Stimulated activated CD8-positive, alpha-beta memory T cell treated with anti-CD3 and anti-CD28 coated beads, Interleukin-12 subunit alpha, Interleukin-12 subunit beta, amount 100 ng/mL, for 24 hours (primary cell): Measurements from ENCODE around the gene SYCN.
"Not testable (repeated sequence)": the region's sequence is repeated elsewhere in the genome, so short reads cannot be mapped to it uniquely, and the experiment has no call there.

Source experiments
- DNase-seq: peaks from one replicate; pipeline ENCODE4 v3.0.0-alpha.2; 2020; ENCODE audit errors: extremely low read depth

SYCN gene

GRCh38 chr19:39224910-39225309 lies 20.8 kb upstream of the SYCN start:
- DNase-seq = no peak

DNA sequence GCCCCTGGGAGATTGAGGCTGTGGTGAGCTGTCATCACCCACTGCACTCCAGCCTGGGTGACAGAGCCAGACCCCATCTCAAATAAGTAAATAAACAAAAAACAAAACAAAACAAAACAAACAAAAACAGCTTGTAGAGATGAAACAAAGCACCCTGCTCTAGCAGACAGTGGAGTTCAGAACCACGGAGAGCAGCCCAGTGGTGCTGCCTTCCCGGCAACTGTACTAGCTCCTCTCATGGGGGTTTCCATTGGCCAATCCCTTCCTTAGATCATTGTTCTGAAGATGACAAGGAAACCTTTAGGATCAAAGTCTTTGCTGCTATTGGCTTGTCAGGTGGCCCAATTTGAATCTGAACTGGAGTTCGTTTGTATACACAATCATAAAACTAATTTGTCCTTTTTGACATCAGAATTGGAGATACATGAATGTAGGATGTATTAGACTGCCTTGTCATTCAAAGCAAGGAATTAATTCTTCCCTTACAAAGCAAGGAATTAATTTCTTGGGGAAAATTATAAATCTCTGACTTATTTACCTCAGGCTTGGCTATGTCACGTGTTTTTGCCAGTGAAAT lies 19.7 kb upstream of the SYCN start:
- no peak for DNase-seq

GRCh38 chr19:39219108-39219507 lies 15.0 kb upstream of the SYCN start:
- DNase-seq = not testable (repeated sequence)

DNA sequence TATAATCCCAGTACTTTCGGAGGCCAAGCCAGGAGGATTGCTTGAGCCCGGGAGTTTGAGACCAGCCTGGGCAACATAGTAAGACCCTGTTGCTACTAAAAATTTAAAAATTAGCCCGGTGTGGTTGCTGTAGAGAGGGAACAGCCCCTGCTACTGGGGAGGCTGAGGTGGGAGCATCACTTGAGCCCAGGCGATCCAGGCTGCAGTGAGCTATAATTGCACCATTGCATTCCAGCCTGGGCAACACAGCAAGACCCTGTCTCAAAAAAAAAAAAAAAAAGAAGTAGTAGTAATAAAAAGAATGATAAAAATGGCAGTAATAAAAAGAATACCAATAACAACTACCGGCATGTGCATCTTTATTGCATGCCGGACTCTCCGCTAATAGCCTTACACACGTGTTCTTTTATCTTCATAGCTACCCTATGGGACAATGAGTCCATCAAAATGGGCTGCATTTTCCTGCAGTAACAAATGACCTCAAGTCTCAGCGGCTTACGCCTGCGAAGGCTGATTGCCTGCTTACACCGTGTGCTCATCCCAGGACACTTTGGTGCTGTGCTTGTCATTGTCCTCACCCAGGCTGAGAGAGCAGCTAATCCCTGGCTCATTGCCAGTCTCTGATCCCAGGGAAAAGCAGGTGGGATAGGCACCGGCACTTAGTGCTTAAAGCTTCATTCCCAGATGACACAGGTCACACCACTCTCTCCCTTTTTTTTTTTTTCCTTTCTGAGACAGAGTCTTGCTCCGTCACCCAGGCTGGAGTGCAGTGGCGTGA lies 14.4 kb upstream of the SYCN start:
- DNase-seq = no peak

- no peak for DNase-seq
Measured at GRCh38 chr19:39217094-39217493, 13.0 kb upstream of the SYCN start.

- not testable (repeated sequence) for DNase-seq
Measured at GRCh38 chr19:39215323-39215722, 11.3 kb upstream of the SYCN start.

DNA sequence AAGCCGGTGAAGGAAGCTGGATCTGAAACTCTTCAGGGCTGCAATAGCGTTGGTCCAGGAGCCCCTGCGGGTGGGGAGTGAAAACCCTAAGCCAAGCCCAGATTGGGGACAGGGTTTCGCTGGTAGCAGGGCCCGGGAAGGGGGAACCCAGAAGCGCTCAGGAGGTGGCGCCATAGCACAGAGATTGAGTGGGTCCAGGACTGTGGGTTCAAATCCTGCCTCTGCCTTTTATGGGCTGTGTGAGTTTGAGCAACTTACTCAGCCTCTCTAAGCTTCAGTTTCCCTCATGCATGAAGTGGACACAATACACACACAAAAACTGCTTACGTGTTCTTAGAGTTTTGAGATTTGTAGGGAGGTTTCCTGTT lies 8.3 kb upstream of the SYCN start:
- DNase-seq = peak; percentile 21

DNA sequence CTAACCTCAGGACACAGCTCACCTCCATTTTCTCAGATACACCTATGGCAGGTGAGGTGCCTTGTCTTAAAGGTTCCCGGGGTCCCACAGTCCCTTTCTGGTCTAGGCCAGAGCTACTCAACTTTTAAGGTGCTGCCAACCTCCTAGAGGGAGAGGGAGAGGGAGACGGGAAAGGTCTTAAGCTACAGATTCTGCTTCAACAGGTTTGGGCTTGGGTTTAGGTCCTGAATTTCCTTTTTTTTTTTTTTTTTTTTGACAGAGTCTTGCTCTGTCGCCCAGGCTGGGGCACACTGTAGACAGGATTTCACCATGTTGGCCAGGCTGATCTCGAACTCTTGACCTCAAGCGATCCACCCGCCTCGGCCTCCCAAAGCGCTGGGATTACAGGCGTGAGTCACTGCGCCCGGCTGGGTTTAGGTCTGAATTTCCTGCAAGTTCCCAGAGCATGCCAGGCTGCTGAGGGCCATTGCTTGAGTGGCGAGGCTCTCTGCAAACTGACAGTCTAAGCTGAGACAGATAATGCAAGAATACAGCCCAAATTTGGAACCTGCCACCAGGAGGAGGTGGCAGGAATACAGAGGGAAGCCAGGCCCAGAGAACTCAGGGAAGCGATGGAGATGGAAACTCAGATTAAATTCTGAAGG lies 7.8 kb upstream of the SYCN start:
- no peak for DNase-seq

GRCh38 chr19:39209196-39209595 lies 5.1 kb upstream of the SYCN start:
- no peak for DNase-seq

DNA sequence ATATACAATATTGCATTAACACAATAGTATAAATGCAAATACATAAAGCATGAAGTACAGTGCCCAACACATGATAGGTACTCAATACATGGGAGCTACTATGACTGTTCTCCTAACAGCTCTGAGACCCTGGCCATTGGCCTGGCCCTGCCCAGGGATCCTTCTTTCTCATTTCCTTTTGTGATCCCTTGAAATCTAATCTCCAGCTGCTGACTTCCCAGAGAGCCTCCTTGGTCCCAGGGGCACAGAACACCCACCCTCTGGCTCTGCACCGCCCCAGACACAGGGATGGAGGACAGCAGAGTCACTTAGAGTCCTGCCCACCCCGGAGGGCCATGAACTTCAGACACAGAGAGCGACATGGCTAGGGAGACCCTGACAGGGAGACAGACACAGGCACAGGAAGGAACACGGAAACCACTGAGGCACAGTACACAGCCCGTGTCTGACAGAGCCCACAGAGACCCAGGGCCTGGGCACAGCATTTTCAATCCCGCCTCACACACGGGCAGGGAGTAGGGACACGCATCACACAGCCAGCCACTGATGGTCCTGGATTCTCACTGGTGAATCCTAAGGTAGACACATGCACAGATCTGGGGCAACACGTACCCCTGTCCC lies 4.2 kb upstream of the SYCN start:
- DNase-seq = no peak

DNA sequence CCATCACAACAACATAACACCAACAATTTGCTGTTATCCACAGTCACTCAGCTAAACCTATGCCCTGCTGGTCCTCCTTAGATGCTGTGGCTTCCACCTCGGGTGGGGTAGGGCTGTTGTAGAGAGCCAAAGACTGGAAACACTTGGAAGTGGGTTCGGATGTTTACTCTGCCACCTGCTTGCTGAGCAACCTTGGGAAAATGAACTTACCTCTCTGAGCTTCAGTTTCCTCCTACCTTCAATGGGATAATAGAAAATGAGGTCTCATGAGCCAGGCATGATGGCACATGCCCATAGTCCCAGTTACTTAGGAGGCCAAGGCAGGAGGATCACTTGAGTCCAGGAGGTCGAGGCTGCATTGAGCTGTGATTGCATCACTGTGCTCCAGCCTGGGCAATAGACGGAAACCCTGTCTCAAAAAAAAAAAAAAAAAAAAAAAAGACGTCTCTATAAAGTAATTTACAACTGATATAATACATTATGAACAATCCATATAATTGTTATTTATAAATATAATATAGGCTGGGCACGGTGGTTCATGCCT lies 3.3 kb upstream of the SYCN start:
- DNase-seq = no peak

DNA sequence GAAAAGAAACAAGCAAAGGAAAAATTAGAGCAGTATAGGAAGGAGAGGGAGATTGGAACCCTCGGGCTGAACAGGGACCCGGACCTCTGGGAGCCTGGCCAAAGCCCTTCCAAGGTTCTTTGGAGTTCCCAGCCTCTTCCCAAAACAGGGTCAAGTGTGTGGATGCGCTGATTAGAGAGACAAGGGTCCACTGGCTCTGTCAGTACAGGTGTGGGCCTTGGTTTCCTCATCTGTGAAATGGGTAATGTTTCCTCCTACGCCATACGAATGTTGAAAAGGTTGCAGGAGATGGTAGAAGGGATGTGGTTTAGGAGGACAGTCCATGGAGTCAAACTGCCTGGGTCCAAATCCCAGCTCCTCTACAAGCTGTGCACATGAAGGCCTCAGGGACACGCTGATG lies 2.1 kb upstream of the SYCN start:
- no peak for DNase-seq

DNA sequence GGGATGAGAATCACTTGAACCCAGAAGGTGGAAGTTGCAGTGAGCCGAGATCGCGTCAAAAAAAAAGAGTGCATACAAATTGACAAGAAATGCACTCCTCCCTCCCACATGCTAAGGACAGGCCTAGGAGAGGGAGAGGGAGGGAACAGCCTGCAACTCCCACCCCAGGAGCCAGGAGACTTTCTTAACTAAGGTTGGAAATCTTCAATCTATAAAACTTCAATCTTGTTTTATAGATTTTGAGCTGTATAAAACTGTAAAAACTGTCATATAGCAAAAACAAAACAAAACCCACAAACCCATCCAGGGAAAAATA lies 1.3 kb upstream of the SYCN start:
- DNase-seq = no peak

DNA sequence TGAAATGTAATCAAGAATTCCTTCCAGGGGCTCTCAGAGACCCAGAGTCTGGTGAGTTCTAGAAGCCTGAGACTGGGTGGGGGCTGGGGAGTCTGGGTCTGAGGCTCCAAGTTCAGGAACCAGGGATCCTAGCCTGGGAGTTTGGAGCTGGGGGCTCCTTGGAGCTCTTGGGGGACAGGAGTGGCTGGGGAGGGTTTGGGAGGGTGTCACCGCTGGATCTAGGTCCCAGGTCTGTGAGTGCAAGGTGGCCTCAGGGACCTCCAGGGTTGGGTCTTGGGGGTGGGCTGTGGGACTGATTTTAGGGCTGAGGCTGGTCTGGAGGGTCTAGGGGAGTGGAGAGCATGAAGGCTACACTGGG lies 1.1 kb downstream of the SYCN start:
- no peak for DNase-seq

DNA sequence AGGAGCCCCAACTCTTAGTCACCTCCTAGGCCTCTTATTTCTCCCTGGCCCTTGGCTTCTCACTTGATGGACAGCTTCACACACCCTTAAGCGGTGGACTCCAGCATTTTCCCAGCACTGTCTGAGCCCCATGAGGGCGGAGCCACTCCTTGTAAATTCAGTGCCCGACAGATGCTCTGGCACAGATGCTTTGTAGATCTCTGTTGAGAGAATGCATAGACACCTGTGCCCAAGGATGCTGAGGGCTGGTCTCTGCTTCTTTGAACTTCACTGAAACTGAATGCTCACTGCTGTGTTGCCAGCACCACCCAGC lies 3.3 kb downstream of the SYCN start:
- DNase-seq = no peak

DNA sequence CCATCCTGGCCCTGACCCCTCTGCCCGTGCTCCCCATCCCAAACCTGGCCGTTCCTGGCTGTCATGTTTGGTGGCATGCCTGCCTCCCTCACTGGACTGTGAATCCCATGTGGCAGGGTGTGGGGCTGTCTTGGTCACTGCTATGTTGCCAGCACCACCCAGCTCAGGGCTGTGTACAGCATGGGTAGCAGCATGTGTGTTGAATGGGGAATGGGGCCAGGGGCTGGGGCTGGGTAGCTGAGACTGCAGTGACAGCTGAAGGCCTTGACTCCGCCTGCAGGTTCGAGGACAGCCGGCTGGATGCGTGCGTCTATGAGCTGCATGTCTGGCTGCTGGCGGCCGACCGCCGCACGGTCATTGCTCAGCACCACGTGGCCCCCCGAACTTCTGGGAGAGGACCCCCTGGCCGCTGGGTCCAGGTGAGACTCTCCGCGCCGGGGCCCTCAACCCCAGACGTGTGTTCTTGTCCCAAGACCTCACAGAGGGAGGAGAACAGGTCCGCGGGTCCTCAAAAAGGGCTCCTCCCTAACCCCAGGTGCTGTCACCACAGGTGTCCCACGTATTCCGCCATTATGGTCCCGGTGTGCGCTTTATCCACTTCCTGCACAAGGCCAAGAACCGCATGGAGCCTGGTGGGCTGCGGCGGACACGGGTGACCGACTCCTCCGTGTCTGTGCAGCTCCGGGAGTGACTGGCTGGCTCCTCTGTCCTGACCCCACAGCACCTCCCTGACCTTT lies 3.8 kb downstream of the SYCN start:
- no peak for DNase-seq

DNA sequence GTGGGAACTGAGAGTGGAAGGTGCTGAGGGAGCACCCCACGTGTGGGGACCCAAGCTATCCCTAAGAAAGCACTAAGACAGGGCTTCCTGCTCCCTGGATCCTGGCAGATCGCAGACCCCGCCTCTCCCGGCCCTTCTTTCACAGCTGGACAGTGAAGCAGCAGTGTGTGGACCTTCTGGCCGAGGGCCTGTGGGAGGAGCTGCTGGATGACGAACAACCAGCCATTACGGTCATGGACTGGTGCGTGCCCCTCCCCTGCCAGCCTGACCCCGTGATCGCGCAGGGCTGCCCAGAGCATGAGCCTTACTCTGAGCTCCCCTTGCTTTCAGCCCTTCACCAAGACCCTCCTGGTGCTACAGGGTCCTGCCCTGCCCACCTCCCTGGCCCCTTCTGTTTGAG lies 5.0 kb downstream of the SYCN start:
- DNase-seq = no peak

DNA sequence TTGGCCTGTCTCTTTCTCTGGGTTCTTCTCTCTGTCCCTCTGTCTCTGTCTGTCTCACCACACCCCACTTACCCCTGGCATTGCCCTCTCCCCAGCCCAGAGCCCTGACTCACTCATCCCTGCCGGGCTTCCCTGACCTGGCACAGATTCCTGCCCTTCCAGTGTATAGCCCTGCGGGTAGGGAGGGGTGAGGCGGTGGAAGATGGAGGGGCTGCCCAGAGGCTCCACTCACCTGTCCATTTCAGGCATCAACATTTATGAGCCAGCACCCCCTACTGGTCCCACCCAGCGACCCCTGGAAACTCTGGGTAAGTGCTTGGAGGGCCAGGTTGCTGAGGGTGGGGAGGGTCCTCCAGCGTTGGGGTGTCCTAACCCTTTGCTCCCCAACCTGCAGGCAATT lies 6.3 kb downstream of the SYCN start:
- DNase-seq = no peak

DNA sequence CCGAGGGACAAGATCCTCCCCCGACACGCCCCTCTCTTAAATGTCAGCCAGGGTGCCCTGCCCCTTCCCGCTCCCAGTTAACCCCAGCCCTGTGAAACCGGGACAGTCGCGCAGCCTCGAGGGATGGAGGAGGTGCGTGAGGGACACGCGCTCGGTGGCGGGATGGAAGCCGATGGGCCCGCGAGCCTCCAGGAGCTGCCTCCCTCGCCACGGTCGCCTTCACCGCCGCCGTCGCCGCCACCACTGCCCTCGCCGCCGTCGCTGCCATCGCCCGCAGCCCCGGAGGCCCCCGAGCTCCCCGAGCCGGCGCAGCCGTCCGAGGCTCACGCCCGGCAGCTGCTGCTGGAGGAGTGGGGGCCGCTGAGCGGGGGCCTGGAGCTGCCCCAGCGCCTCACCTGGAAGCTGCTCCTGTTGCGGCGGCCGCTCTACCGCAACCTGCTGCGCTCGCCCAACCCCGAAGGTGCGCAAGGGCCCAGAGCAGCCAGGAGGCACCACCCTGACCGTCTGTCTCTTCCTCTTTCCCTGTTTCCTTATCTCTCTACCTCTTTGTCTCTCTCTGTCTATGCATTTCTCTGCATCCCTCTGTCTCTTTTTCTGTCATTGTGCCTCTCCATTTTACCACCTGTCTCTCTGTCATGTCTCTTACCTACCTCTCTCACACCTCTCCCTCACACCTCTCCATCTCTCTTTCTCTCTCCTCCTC lies 7.1 kb downstream of the SYCN start, which contains the start of gene NCCRP1:
Gene NCCRP1 (plus strand): TSS at position 105 of the 703 bp plus-strand sequence. CDS start 19 bp downstream, at position 124.
- DNase-seq = no peak

- no peak for DNase-seq
Measured at GRCh38 chr19:39196320-39196719, 7.7 kb downstream of the SYCN start.

GRCh38 chr19:39195755-39196154 lies 8.3 kb downstream of the SYCN start:
- DNase-seq = no peak
